ENCODE measurements around the gene SNX12.

The SNX12 gene

GRCh38 chrX:71068044-71068918, at the start of gene SNX12:
Gene SNX12 (minus strand): TSS chrX:71068334. CDS start chrX:71068306, 28 bp downstream.
- H3K4me1 ChIP-seq (ENCODE audit: low read length): peaks cover 11% of the 10 kb centered on the region
- H3K9me3 ChIP-seq (ENCODE audit: insufficient read depth, low read length): no peaks in the 10 kb centered on the region
- peak within 1 kb of the TSS; percentile 61 for H3K27ac ChIP-seq (ENCODE audit: low read length)
- no peaks in the 10 kb centered on the region for H4K20me1 ChIP-seq (ENCODE audit: insufficient read depth, low read length)
- peak within 1 kb of the TSS; percentile 92 for H3K9ac ChIP-seq (ENCODE audit: low read length)
- H3K36me3 ChIP-seq (replicated peaks; ENCODE audit: low read depth, low read length): no peaks in the 10 kb centered on the region
- peaks cover 27% of the 10 kb centered on the region for H3K79me2 ChIP-seq (ENCODE audit: low read length)
- TF ChIP-seq CTCF (IDR thresholded peaks at IDR 0.05; ENCODE audit: low read depth, low read length) (no peak), EZH2phosphoT487 (IDR thresholded peaks at IDR 0.05; ENCODE audit: low read depth) (no peak)
- no peaks in the 10 kb centered on the region for H3K27me3 ChIP-seq (ENCODE audit: low read depth, low read length)
- H3K4me3 ChIP-seq (ENCODE audit: low read length): peak within 1 kb of the TSS; percentile 99
- H2AFZ ChIP-seq (ENCODE audit: low read depth, low read length): peak within 1 kb of the TSS; percentile 97
- H3K4me2 ChIP-seq (ENCODE audit: low read length): peak within 1 kb of the TSS; percentile 91

GRCh38 chrX:71117358-71117757, 49.2 kb upstream of the SNX12 start:
- TF ChIP-seq CTCF (IDR thresholded peaks at IDR 0.05; ENCODE audit: low read depth, low read length) (no peak), EZH2phosphoT487 (IDR thresholded peaks at IDR 0.05; ENCODE audit: low read depth) (no peak)
- H3K9me3 ChIP-seq (ENCODE audit: insufficient read depth, low read length): no peaks in the 10 kb centered on the region
- H3K27ac ChIP-seq (ENCODE audit: low read length): no peak overlapping the region
- no peaks in the 10 kb centered on the region for H4K20me1 ChIP-seq (ENCODE audit: insufficient read depth, low read length)
- peaks cover 8% of the 10 kb centered on the region for H3K79me2 ChIP-seq (ENCODE audit: low read length)
- no peaks in the 10 kb centered on the region for H3K27me3 ChIP-seq (ENCODE audit: low read depth, low read length)
- H3K4me2 ChIP-seq (ENCODE audit: low read length): peak overlapping the region; percentile 75
- H3K4me1 ChIP-seq (ENCODE audit: low read length): peaks cover 16% of the 10 kb centered on the region
- peaks cover 13% of the 10 kb centered on the region for H3K36me3 ChIP-seq (replicated peaks; ENCODE audit: low read depth, low read length)
- no peak overlapping the region for H2AFZ ChIP-seq (ENCODE audit: low read depth, low read length)
- 0 out of 2 replicates have a peak overlapping the region, but pooled peaks have one; percentile 91 for H3K9ac ChIP-seq (ENCODE audit: low read length)
- peak overlapping the region; percentile 91 for H3K4me3 ChIP-seq (ENCODE audit: low read length)

GRCh38 chrX:71111921-71112431, 43.8 kb upstream of the SNX12 start:
- Histone ChIP-seq H3K4me2 (ENCODE audit: low read length) (peak overlapping the region; percentile 89), H3K9ac (ENCODE audit: low read length) (peak overlapping the region; percentile 94), H3K27me3 (ENCODE audit: low read depth, low read length) (no peaks in the 10 kb centered on the region), H3K27ac (ENCODE audit: low read length) (peak overlapping the region; percentile 69), H3K9me3 (ENCODE audit: insufficient read depth, low read length) (no peaks in the 10 kb centered on the region), H3K4me3 (ENCODE audit: low read length) (peak overlapping the region; percentile 93), H3K36me3 (replicated peaks; ENCODE audit: low read depth, low read length) (peaks cover 24% of the 10 kb centered on the region), H3K4me1 (ENCODE audit: low read length) (peaks cover 23% of the 10 kb centered on the region), H2AFZ (ENCODE audit: low read depth, low read length) (peak overlapping the region; percentile 95), H4K20me1 (ENCODE audit: insufficient read depth, low read length) (no peaks in the 10 kb centered on the region), H3K79me2 (ENCODE audit: low read length) (peaks cover 26% of the 10 kb centered on the region)
- no peak for TF ChIP-seq CTCF (IDR thresholded peaks at IDR 0.05; ENCODE audit: low read depth, low read length)

GRCh38 chrX:71111141-71111843, 43.2 kb upstream of the SNX12 start, which contains the start of gene IL2RG:
Gene IL2RG (minus strand): TSS chrX:71111577. CDS start chrX:71111539, 38 bp downstream.
- Histone ChIP-seq H3K27me3 (ENCODE audit: low read depth, low read length) (no peaks in the 10 kb centered on the region), H3K79me2 (ENCODE audit: low read length) (peaks cover 26% of the 10 kb centered on the region), H3K4me2 (ENCODE audit: low read length) (peak within 1 kb of the TSS; percentile 89), H4K20me1 (ENCODE audit: insufficient read depth, low read length) (no peaks in the 10 kb centered on the region), H2AFZ (ENCODE audit: low read depth, low read length) (peak within 1 kb of the TSS; percentile 95), H3K9ac (ENCODE audit: low read length) (peak within 1 kb of the TSS; percentile 94), H3K4me3 (ENCODE audit: low read length) (peak within 1 kb of the TSS; percentile 93), H3K36me3 (replicated peaks; ENCODE audit: low read depth, low read length) (peaks cover 24% of the 10 kb centered on the region), H3K4me1 (ENCODE audit: low read length) (peaks cover 23% of the 10 kb centered on the region), H3K9me3 (ENCODE audit: insufficient read depth, low read length) (no peaks in the 10 kb centered on the region), H3K27ac (ENCODE audit: low read length) (peak within 1 kb of the TSS; percentile 69)
- TF ChIP-seq EZH2phosphoT487 (IDR thresholded peaks at IDR 0.05; ENCODE audit: low read depth): no peak
- TF ChIP-seq CTCF (IDR thresholded peaks at IDR 0.05; ENCODE audit: low read depth, low read length): no peak

Data from OCI-LY3 (cell line).